Heart left ventricle (tissue), 13 donors: Measurements from ENCODE around the gene CAMSAP2.

Experiments used
- POLR2A ChIP-seq, 2 donors: fragments of 450-650 bp; IDR thresholded peaks; one replicate each; pipeline ENCODE4 v1.6.1; 2017; ENCODE audit warnings: antibody characterized with exemption in 2 of 2, mild to moderate bottlenecking in 2 of 2, moderate library complexity in 2 of 2
- TF ChIP-seq, protein P1 (sequence below), 12 donors: fragments of 200-600 bp; sonication (generic) in 4 of 12; IDR thresholded peaks; one replicate each; pipeline versions ENCODE4 v1.5.0 to v1.8.0; 2018 to 2022; ENCODE audit warnings: antibody characterized with exemption in 12 of 12, mild to moderate bottlenecking in 5 of 12
- donor health status: ischemic (EF 13 %, LVEDD 7.1; RV severe dilation, severe dysfunction).
- donor health status: DM: no; HTN: yes; CAD: no.
- donor health status: DM: no; HTN: no; CAD: no.
- donor health status: ischemic (EF 25% LVEDD 6.9; RV normal size, moderate dysfunction).
- donor health status: ischemic (EF 25% LVEDD 5.7; RV mildly dilated, moderate dysfunction).
- donor health status: ischemic (EF 35%, LVEDD 5.7; RV mildly dilated, moderate dysfunction).
- donor health status: nonischemic (EF 11% LVEDD 7.7; RV severe dilation, severe dysfunction).
- donor health status: DM: yes; HTN: yes; CAD: no.
- donor health status: PGD.
- donor health status: ischemic (EF 29% LVEDD 5.4; RV normal size, mild dysfunction).
- donor health status: nonischemic (EF 23%, LVEDD 6.1; RV moderate dilation, normal function).

DNA sequence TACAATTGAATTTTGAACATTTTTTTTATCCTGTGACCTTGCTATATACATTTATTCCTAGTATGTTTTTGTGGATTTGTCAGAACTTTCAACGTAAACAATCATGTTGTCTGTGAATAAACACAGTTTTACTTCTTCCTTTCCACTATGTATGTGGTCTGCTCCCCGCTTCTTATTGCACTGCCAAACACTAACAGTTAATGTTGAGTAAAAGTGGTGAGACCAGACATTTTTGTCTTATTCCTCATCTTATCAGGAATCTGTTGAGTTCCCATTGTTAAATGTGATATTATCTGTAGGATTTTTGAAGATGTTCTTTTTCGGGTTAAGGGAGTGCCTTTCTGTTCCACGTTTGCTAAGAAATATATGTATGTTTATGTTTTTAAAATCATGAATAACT is 45.9 kb downstream of the CAMSAP2 start:
- TF ChIP-seq, protein P1, sequence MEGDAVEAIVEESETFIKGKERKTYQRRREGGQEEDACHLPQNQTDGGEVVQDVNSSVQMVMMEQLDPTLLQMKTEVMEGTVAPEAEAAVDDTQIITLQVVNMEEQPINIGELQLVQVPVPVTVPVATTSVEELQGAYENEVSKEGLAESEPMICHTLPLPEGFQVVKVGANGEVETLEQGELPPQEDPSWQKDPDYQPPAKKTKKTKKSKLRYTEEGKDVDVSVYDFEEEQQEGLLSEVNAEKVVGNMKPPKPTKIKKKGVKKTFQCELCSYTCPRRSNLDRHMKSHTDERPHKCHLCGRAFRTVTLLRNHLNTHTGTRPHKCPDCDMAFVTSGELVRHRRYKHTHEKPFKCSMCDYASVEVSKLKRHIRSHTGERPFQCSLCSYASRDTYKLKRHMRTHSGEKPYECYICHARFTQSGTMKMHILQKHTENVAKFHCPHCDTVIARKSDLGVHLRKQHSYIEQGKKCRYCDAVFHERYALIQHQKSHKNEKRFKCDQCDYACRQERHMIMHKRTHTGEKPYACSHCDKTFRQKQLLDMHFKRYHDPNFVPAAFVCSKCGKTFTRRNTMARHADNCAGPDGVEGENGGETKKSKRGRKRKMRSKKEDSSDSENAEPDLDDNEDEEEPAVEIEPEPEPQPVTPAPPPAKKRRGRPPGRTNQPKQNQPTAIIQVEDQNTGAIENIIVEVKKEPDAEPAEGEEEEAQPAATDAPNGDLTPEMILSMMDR (IDR thresholded peaks at IDR 0.05) = no peak
- no peak for TF ChIP-seq POLR2A (IDR thresholded peaks at IDR 0.05)
